Measurements from ENCODE around the gene RPS27L.

DNA sequence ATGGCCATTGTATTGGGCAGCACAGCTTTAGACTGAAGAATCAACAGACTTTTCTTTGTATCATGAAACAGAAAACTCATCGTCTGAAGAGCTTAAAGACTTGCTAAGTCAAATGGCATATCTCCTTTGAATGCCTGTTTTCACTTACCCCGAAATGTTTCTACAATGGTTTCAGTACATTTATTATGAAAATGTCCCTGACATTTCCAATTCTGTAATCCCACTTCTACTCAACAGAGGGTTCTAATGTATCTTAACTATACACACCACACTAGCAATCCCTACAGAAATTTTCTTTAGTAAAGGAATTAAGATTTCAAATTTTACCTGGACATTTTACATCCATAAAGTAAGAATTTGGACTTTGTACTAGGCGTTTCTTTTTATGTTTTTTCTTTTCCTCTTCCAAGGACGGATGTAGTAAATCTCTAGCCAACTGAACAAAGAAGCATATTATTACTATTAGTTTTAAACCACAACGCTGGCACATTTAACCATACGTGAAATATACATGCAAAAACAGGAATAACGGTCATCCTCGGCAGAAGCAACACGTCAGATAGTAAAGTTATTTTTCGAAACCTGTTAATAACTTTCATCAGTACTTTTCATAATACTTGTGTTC lies 1.1 kb downstream of the RPS27L start:
- TF ChIP-seq TBP (optimal IDR thresholded peaks at IDR 0.05; ENCODE audit: low read depth, low read length) (no peak), ZC3H4 (CRISPR knock-in tag; IDR thresholded peaks at IDR 0.05; ENCODE audit: borderline replicate concordance) (no peak), PTBP1 (IDR thresholded peaks at IDR 0.05; ENCODE audit: low read depth, low read length) (no peak), ZNF561 (CRISPR knock-in tag; conservative IDR thresholded peaks at IDR 0.05) (no peak), SNIP1 (IDR thresholded peaks at IDR 0.05; ENCODE audit: low read depth) (no peak), GABPA (tag; conservative IDR thresholded peaks at IDR 0.05; ENCODE audit: low read depth) (no peak), POLR2AphosphoS5 (IDR thresholded peaks at IDR 0.05; ENCODE audit: control insufficient read depth, insufficient read depth, low read depth, low read length) (no peak), WHSC1 (IDR thresholded peaks at IDR 0.05; ENCODE audit: low read length) (no peak)
- TF ChIP-seq, protein P1, sequence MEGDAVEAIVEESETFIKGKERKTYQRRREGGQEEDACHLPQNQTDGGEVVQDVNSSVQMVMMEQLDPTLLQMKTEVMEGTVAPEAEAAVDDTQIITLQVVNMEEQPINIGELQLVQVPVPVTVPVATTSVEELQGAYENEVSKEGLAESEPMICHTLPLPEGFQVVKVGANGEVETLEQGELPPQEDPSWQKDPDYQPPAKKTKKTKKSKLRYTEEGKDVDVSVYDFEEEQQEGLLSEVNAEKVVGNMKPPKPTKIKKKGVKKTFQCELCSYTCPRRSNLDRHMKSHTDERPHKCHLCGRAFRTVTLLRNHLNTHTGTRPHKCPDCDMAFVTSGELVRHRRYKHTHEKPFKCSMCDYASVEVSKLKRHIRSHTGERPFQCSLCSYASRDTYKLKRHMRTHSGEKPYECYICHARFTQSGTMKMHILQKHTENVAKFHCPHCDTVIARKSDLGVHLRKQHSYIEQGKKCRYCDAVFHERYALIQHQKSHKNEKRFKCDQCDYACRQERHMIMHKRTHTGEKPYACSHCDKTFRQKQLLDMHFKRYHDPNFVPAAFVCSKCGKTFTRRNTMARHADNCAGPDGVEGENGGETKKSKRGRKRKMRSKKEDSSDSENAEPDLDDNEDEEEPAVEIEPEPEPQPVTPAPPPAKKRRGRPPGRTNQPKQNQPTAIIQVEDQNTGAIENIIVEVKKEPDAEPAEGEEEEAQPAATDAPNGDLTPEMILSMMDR (IDR thresholded peaks at IDR 0.05 in 2 of 3, conservative IDR thresholded peaks at IDR 0.05 in 1 of 3; ENCODE audit: insufficient read depth in 2 of 3, low read depth in 1 of 3, low read length in 3 of 3) = no peak
- TF ChIP-seq, protein P2, sequence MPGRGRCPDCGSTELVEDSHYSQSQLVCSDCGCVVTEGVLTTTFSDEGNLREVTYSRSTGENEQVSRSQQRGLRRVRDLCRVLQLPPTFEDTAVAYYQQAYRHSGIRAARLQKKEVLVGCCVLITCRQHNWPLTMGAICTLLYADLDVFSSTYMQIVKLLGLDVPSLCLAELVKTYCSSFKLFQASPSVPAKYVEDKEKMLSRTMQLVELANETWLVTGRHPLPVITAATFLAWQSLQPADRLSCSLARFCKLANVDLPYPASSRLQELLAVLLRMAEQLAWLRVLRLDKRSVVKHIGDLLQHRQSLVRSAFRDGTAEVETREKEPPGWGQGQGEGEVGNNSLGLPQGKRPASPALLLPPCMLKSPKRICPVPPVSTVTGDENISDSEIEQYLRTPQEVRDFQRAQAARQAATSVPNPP (IDR thresholded peaks at IDR 0.05; ENCODE audit: borderline replicate concordance, insufficient read depth, insufficient read length) = no peak
- TF ChIP-seq, protein P3, sequence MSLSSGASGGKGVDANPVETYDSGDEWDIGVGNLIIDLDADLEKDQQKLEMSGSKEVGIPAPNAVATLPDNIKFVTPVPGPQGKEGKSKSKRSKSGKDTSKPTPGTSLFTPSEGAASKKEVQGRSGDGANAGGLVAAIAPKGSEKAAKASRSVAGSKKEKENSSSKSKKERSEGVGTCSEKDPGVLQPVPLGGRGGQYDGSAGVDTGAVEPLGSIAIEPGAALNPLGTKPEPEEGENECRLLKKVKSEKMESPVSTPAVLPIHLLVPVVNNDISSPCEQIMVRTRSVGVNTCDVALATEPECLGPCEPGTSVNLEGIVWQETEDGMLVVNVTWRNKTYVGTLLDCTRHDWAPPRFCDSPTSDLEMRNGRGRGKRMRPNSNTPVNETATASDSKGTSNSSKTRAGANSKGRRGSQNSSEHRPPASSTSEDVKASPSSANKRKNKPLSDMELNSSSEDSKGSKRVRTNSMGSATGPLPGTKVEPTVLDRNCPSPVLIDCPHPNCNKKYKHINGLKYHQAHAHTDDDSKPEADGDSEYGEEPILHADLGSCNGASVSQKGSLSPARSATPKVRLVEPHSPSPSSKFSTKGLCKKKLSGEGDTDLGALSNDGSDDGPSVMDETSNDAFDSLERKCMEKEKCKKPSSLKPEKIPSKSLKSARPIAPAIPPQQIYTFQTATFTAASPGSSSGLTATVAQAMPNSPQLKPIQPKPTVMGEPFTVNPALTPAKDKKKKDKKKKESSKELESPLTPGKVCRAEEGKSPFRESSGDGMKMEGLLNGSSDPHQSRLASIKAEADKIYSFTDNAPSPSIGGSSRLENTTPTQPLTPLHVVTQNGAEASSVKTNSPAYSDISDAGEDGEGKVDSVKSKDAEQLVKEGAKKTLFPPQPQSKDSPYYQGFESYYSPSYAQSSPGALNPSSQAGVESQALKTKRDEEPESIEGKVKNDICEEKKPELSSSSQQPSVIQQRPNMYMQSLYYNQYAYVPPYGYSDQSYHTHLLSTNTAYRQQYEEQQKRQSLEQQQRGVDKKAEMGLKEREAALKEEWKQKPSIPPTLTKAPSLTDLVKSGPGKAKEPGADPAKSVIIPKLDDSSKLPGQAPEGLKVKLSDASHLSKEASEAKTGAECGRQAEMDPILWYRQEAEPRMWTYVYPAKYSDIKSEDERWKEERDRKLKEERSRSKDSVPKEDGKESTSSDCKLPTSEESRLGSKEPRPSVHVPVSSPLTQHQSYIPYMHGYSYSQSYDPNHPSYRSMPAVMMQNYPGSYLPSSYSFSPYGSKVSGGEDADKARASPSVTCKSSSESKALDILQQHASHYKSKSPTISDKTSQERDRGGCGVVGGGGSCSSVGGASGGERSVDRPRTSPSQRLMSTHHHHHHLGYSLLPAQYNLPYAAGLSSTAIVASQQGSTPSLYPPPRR (CRISPR knock-in tag; IDR thresholded peaks at IDR 0.05; ENCODE audit: borderline replicate concordance) = no peak

Measured in K562 (cell line).